Spleen (tissue), 7 donors: ENCODE measurements around the gene CIAPIN1.

ENCODE experiments used
- POLR2A ChIP-seq, 3 donors: fragments of 450-650 bp; IDR thresholded peaks; one replicate each; pipeline ENCODE4 v1.5.1; 2017; ENCODE audit warnings: antibody characterized with exemption in 3 of 3, mild to moderate bottlenecking in 1 of 3
- POLR2AphosphoS5 ChIP-seq, 3 donors: sonication (generic); formaldehyde crosslinking; IDR thresholded peaks; one replicate each; pipeline ENCODE4 v1.5.1; 2017; ENCODE audit warnings: antibody characterized with exemption in 3 of 3
- TF ChIP-seq, protein P1 (sequence below), 11 experiments: fragments of 200-600 bp in 7 of 11; fragments of 450-650 bp in 4 of 11; sonication (generic) in 4 of 11; IDR thresholded peaks in 8 of 11; conservative IDR thresholded peaks in 3 of 11; 1 replicate in 7 of 11; 2 replicates in 4 of 11; pipeline versions ENCODE4 v1.4.0 to v1.8.0; 2016 to 2021; ENCODE audit warnings: antibody characterized with exemption in 11 of 11, inconsistent platforms in 4 of 11, mild to moderate bottlenecking in 1 of 11
- donor health status: DM: no; HTN: no; CAD: no; lungs with moderate emphysema.
- donor health status: DM: no; HTN: no; CAD: no.
- donor health status: DM: no; HTN: no; CAD: no.

DNA sequence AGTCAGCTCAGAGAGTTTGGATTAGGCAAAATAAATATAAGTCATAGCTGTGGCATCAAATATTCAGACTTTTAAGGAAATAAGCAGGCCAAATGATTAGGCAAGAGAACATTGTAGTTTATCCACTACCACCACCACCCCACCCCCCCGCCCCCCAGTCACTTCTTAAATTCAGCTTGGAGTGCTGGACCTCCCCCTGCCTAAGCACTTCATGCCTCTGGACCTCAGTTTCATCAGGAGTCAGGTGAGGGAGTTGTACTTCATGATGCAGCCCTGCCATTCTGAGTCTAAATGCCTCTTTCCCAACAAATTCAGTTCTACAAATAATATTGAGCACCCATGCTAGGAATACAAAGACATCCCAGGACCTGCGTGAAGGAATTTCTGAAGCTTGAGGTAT lies 17.3 kb upstream of the CIAPIN1 start:
- TF ChIP-seq, protein P1, sequence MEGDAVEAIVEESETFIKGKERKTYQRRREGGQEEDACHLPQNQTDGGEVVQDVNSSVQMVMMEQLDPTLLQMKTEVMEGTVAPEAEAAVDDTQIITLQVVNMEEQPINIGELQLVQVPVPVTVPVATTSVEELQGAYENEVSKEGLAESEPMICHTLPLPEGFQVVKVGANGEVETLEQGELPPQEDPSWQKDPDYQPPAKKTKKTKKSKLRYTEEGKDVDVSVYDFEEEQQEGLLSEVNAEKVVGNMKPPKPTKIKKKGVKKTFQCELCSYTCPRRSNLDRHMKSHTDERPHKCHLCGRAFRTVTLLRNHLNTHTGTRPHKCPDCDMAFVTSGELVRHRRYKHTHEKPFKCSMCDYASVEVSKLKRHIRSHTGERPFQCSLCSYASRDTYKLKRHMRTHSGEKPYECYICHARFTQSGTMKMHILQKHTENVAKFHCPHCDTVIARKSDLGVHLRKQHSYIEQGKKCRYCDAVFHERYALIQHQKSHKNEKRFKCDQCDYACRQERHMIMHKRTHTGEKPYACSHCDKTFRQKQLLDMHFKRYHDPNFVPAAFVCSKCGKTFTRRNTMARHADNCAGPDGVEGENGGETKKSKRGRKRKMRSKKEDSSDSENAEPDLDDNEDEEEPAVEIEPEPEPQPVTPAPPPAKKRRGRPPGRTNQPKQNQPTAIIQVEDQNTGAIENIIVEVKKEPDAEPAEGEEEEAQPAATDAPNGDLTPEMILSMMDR (IDR thresholded peaks at IDR 0.05 in 8 of 11, conservative IDR thresholded peaks at IDR 0.05 in 3 of 11): no peak
- TF ChIP-seq POLR2AphosphoS5 (IDR thresholded peaks at IDR 0.05): no peak
- no peak for TF ChIP-seq POLR2A (IDR thresholded peaks at IDR 0.05)
